Measurements from ENCODE around the gene MLXIPL. TPM values are rescaled to one million over a fixed set of nuclear protein-coding genes. Genes with fewer than 3 reads are reported as not detected.

MLXIPL gene
- total RNA-seq, 1 experiment from 2014 or later, result 6.1 TPM

DNA sequence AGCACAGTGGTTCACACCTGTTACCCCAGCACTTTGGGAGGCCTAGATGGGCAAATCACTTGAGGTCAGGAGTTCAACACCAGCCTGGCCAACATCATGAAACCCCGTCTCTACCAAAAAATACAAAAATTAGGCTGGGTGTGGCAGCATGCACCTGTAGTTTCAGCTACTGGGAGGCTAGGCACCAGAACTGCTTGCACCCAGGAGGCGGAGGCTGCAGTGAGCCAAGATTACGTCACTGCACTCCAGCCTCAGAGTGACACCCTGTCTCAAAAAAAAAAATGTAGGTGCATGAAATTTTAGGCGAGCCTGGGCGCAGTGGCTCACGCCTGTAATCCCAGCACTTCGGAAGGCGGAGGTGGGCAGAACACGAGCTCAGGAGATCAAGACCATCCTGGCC lies 76.5 kb downstream of the MLXIPL start:
- H3K23me2 ChIP-seq (ENCODE audit: insufficient read length, low read depth, low read length, poor library complexity, severe bottlenecking), result no peaks in the 10 kb centered on the region
- H3K27me3 Mint-ChIP-seq (ENCODE audit: low read depth), result no peaks in the 10 kb centered on the region
- no peak overlapping the region for H2BK120ac ChIP-seq (ENCODE audit: low read depth, low read length, poor library complexity, severe bottlenecking)

More for the DNA sequence above, 76.5 kb downstream of the MLXIPL start:
- Mint-ChIP-seq H3K36me3 (ENCODE audit: insufficient read depth in 1 of 3, low read depth in 3 of 3) (peaks cover 10 to 51% (median 34%) of the 10 kb centered on the region in 3 experiments; a peak in 6 of 7 replicates), H3K4me1 (no peaks in the 10 kb centered on the region), H3K4me3 (no peak overlapping the region), H3K27ac (no peak overlapping the region), H3K9me3 (no peaks in the 10 kb centered on the region)
- H2BK12ac ChIP-seq (ENCODE audit: insufficient read length, low read depth, low read length), result no peak overlapping the region
- H3K23ac ChIP-seq (ENCODE audit: insufficient read length, low read depth, low read length), result no peak overlapping the region
- H3K9me3 ChIP-seq (ENCODE audit: control insufficient read depth, low read depth, low read length), result no peaks in the 10 kb centered on the region
- no peak overlapping the region for H2BK15ac ChIP-seq (ENCODE audit: low read depth, low read length)
- H2AK5ac ChIP-seq (ENCODE audit: insufficient read length, low read length), result no peak overlapping the region
- H4K20me1 ChIP-seq (ENCODE audit: control insufficient read depth, insufficient read depth, insufficient read length), result no peaks in the 10 kb centered on the region
- no peak overlapping the region for H3K14ac ChIP-seq (ENCODE audit: insufficient read depth, low read length)
- H4K91ac ChIP-seq (ENCODE audit: insufficient read length, low read depth, low read length), result no peak overlapping the region
- no peak overlapping the region for H4K8ac ChIP-seq (replicated peaks; ENCODE audit: insufficient read length, low read depth, low read length)
- H2BK5ac ChIP-seq (ENCODE audit: insufficient read length, low read length), result no peak overlapping the region
- H3K79me2 ChIP-seq (ENCODE audit: insufficient read depth, low read length), result no peaks in the 10 kb centered on the region; the same call in 1 of the 2 replicates
- no peak overlapping the region for H2BK20ac ChIP-seq (ENCODE audit: low read depth, low read length, poor library complexity, severe bottlenecking)
- H3K9ac ChIP-seq (ENCODE audit: extremely low read depth, insufficient read length, low read length), result no peak overlapping the region
- no peak overlapping the region for H3K27ac ChIP-seq (ENCODE audit: insufficient read length, low read depth, low read length)
- H3K4me2 ChIP-seq (ENCODE audit: insufficient read depth, insufficient read length, low read length), result no peak overlapping the region
- peaks cover 6% of the 10 kb centered on the region for H3K79me1 ChIP-seq (ENCODE audit: insufficient read depth, low read depth, low read length, poor library complexity, severe bottlenecking)
- TF ChIP-seq CTCF (conservative IDR thresholded peaks at IDR 0.05), result no peak
- no peaks in the 10 kb centered on the region for H3K27me3 ChIP-seq (ENCODE audit: insufficient read depth, low read length)
- no peak overlapping the region for H3T11ph ChIP-seq (ENCODE audit: low read length)
- DNase-seq, result no peak
- no peak overlapping the region for H3K18ac ChIP-seq (ENCODE audit: insufficient read length, low read depth, low read length)
- no CpG with 5 or more reads among the region's 9 CpGs for WGBS (ENCODE audit: extremely low coverage, insufficient read length, low lambda C conversion rate)
- H4K5ac ChIP-seq (ENCODE audit: insufficient read length, low read depth, low read length), result no peak overlapping the region
- H2AFZ ChIP-seq (ENCODE audit: low read length), result no peak overlapping the region
- H3K56ac ChIP-seq (ENCODE audit: insufficient read length, low read depth, low read length), result no peak overlapping the region
- H3K4me1 ChIP-seq (ENCODE audit: insufficient read depth, low read length), result no peaks in the 10 kb centered on the region
- no peak overlapping the region for H3K4ac ChIP-seq (ENCODE audit: low read depth, low read length)

All from H9 (cell line).